DMS 273 (cell line): ENCODE results near the gene EDA2R.

Experiments
- DNase-seq: peaks from one replicate; lab custom pipeline; 2025; ENCODE audit not compliant: unreplicated experiment; lab: John Stamatoyannopoulos, UW

Gene EDA2R, protein sequence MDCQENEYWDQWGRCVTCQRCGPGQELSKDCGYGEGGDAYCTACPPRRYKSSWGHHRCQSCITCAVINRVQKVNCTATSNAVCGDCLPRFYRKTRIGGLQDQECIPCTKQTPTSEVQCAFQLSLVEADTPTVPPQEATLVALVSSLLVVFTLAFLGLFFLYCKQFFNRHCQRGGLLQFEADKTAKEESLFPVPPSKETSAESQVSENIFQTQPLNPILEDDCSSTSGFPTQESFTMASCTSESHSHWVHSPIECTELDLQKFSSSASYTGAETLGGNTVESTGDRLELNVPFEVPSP

DNA sequence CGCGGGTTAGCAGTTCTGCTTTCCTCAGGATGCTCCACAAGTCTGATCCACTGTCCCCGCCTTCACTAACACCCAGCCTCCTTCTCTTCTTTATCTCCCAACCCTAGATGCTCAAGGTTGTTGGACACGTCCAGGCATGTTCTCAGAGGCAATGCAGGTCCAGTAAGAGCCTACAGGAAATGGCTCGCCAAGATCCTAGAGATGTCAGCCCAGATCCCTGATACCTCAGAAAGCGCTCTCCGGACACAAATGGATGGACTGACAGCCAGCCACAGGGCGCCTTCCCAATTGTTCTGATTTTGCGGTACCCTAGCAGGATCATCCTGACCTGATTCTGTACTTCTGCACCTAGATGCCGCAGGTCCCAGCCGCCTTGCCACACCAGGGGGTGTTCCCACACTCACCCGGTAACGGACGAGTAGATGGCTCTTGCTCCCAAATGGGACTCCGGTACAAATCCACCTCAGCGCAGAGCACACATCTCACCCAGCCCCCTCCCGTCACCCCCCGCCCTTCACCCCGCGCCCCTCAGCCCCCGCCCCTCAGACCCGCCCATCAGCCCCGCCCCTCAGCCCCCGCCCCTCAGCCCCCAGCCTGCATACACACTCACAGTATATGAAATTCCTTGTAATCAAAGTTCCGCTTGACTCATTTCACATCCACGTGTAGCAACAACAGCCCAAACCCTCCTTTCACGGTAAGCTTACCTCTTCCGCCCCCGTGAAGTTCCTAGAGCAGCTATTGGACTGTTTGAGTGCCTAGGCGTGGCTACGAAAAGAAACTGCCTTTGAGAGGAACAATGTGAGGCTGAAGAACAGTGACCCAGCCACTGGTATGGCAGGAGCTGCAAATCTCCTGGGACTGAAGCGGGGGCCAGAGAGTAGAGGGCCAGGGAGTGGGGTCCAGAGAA lies at the start of gene EDA2R:
EDA2R (minus strand) TSS at position 488 of the 910 bp plus-strand sequence. CDS start 23,058 bp downstream, outside the sequence.
- no peak for DNase-seq

DNA sequence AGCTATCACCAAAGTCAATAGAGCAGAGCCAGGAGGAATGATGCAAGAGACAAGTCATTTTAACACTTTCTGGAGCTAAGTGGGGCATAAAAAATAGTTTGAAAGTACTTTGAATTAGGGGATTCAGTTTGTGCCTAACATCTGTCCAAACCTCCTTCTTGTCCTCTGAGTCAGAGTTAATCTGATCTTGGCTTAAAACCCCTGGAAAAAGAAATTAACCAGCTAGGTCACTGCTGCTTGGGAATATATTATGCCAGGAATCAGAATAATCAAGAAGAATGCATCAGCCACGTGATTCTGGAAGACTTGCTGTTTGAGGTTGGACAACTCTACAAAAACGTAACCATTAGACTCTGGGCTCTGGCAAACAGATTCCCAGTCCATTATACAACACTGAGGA lies 45.3 kb upstream of the EDA2R start:
- no peak for DNase-seq

DNA sequence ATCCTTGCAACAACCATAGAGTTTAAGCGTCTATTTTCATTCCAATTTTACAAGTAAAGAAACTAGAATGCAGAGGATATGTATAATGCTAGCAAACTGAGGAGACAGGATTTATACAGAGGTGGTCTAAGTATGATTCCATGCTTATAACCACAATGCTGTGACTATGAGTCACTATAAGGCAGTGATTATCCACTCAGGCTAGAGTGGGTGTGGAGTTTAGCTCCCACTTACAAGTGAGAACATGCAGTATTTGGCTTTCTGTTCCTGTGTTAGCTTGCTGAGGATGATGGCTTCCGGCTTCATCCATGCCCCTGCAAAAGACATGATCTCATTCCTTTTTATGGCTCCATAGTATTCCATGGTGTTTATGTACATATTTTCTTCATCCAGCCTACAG lies 41.6 kb upstream of the EDA2R start:
- DNase-seq: no peak

DNA sequence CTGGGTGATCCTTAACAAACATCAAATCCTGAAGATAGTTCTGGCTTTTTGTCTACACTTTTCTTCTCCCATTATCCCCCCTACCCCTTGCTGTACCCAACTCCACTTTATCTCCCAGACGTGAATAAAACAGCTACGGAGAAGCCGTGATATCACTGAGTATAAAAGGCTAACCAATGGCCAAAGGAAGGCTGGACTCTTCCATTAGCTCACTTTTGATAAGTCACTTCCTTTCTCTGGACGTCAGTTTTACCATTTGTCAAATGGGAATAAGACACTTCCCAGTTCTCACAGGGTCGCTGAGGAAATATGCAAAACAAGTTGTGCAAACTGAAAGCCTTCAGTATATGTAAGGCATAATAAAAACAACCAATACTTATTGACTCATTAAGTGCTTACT lies 38.6 kb upstream of the EDA2R start:
- DNase-seq: no peak

DNA sequence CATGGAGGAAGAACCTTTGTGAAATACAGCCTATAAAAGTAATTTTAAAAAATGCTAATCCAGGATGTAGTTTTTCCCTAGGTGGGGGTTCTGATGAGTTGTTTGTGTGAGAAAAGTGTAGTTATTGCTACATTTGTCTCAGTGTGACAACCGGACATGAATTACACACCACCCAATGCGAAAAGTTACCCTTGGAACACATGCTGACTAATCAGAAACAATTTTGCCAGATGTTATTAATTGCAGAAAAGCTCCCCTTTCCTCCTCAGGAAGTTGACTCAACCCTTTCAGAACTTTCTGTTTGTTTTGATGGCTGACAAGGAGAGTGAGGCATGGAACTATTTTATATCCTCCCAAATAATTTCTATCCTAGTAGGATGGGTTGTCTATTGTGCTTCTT lies 38.1 kb upstream of the EDA2R start:
- DNase-seq: no peak

DNA sequence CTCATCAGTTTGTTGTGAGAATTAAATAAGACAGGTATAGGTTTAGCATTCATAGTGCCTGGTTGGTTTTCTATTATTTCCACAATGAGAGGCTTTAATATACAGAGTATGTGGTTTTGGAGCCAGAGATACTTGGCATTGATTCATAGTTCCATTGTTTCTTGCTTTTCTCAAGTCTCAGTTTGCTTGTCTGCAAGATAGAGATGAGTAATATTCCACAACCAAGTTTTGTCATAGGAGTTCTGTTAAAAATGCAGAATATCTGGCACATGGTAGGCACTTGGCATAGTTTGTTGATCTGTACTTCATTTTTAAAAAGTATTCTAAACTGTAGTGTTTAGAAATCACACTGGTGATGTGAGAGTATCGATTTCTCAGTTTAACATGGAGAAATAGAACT lies 37.5 kb upstream of the EDA2R start:
- no peak for DNase-seq

DNA sequence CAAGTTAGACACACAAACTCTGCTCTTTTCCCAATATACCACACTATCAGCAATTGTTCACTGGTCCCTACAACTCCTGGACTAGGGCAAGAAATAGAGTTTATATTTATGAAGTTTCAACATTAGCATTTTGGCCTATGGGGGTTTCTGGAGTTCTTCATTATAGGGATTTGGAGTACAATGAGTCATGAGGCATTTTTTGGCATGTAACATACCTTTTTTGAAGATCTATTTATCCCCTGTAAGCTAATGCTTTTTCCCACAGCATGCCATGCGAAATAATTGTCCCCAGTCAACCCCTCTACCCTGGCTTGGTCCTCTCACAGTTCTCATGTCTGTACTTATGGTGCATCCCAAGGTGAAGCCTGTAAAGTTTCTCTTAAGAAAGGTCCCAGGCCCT lies 36.7 kb upstream of the EDA2R start:
- no peak for DNase-seq

DNA sequence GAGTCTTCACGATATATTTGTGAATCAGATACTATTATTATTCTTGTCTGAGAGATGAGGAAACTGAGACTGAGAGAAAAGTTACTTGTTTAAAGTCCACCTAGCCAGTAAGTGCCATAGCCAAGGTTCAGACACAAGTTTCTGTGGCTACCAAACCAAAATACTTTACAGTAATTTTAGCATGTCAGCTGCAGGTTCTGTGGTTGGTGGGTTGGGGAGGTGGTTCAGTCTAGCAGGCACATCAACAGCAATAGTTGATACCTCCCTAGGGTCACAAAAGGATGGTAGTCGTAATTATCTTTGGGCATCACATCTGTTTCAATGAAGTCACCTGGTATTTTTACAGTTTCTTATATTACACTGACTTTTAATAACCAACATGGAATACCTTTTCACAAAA lies 35.6 kb upstream of the EDA2R start:
- no peak for DNase-seq

DNA sequence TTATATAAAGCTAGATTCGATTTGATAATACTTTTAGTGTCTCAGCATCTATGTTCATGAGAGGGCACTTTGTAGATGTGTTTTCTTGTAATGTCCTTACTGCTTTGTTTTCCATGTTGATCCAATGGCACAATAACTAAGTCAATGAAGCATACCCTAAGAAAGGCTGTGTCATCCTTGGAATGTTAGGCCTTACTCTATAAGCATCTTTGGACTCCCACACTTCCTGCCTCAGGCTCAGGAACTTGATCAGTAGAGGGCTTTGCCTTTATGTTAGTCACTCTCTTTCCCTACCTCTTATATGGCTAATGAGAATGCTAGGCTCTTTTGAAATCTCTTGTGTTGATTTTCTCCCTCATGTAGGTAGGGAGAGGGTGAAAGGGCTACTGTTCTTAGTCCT lies 33.2 kb upstream of the EDA2R start:
- no peak for DNase-seq

DNA sequence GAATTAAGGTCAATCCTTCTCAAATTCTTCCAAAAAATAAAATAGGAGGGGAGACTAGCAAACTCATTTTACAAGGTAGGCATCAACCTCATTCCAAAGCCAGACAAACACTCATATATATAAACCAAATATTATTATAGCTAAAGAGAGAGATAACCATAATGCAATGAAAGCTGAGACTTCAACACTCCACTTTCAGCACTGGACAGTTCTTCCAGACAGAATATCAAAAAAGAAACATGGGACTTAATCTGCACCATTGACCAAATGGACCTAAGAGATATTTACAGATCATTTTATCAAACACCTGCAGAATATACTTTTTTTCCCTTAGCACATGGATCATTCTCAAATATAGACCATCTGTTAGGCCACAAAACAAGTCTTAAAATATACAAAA lies 15.5 kb upstream of the EDA2R start:
- DNase-seq: no peak

DNA sequence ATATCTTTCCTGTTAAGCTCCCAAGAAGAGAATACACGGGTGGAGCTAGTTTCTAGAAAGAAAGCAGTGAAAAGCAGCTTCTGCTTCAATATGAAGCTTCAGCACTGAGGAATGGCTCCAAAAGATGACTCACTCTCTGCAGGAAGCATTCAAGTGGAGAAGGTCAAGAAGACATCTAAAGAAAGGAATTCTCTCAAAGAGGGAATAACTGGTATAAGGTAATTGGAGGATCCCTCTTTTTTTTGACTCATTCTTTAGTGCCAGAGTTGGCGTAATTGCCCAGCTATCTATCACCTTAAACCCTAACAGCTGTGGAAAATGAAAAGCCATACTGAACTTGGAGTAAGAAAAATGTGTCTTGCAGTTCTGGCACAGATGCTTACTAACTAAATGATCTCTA lies 3.5 kb downstream of the EDA2R start:
- no peak for DNase-seq

DNA sequence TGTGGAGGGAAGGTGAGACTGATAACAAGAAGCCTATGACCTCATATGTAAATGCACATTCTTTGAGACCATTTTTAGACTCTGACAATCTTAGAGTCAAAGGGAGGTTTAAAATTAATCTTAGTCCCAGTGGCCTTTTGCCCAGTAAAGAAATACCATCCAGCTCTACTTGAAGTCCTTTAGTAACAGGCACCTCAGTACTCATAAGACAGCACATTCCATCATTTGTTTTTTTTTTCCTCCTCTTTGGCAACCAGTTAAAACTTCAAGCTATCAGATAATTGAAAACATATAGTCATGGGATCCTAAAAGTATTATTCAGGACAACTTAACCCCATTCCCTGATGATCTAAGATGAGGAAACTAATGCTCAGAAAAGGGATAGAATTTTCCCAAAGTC lies 4.6 kb downstream of the EDA2R start:
- no peak for DNase-seq

DNA sequence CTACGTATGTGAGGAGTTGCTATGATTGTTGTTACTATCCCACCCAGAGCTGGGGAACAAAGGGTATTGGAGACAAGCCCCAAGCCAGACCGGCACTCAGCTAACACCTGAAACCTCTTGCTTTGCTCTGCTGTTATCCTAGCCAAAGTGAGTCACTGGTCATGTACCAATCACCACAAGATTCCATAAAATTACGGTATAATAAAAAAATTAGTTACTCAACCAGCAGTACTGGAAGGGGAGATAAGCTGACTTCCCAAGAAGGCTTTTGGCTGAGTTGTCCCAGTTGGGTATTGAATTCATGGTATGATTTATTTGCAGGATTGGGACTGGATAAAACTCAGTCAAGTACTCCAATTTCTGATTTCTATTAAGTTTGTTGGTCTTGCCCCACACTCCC lies 5.3 kb downstream of the EDA2R start:
- no peak for DNase-seq

DNA sequence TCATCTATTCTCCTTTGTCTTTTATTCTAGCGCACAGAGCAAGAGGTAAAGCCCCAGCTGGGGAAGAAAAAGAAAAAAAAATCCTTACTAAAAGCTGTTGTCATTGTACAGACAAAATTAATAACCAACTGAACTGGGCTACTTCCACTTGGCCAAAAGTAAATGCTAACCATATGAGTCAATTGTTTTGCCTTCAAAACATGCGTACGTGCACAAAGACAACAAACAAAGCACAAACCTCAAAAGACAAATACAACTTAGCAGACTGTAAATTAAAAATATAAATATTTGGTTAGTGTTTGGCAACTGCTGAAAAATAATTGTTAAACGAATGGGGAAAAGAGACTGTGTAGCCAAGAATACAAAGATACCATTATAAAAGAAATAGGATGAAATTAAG lies 5.9 kb downstream of the EDA2R start:
- no peak for DNase-seq

DNA sequence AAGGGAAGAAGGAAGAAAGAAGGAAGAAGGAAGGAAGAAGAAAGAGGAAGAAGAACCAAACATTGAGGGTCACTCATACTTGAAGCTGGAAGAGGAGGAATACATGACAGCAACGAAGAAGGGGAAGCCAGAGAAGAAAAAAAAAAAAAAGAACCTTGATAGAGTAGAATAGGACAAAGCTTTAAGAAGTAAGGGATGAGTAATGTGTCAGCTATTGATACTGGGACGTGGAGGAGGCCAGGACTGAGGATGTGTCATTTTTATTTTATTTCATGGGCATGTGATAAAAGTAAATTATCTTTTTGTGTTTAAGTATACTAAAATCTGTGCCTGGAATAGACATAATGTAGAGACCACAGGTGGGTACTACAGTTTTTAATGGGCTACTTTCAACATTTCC lies 6.4 kb downstream of the EDA2R start:
- DNase-seq: no peak

DNA sequence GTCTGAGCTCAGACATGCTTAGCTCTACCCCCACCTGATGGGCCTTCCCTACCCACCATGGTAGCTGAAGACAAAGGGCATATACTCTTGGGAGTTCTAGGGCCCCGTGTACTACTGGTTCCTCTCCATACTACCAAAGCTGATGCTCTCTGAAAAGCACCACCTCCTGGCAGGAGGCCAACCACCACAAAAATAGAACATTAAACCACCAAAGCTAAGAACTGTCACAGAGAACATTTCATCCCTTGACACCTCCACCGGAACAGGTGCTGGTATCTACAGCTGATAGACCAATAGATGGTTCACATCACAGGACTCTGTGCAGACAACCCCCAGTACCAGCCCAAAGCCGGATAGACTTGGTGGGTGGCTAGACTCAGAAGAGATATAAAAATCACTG lies 13.4 kb downstream of the EDA2R start:
- no peak for DNase-seq

DNA sequence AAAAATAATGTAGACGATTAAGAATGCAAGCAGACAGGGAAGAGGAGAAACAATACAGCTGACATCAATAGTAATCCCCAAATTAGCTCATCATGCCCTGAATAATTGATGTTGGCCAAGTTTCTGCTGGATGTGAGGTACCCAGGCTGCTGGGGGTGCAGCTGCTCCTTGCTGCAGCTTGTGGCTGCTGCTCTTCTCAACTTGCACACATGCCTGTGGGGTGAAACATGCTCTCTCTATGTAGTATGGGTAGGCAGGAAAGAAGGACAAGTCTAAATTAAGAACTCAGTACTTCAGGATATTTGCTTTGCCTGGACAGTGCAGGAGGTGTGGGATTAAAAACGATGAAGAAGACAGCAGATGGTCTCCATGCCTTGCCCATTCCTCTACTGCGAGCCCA lies 16.7 kb downstream of the EDA2R start:
- DNase-seq: no peak

DNA sequence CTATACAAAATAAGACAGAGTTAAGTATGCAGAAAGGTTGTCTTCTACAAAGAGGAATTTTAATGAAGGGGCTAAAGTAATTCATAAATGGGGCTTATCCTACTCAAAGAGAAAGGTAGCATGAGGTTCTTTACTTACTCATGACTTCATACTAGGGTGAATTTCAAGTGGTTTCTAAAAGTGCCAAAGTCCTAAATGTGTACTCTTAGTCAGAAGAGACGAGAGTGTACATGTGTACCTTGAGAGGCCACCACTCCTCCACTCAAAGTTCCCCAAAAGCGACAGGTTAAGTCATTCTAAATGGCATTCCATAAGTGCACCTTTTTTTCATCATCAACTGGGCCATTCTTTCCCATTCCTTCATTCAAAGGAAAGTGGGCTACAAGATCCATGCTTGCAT lies 21.9 kb downstream of the EDA2R start:
- DNase-seq: no peak

DNA sequence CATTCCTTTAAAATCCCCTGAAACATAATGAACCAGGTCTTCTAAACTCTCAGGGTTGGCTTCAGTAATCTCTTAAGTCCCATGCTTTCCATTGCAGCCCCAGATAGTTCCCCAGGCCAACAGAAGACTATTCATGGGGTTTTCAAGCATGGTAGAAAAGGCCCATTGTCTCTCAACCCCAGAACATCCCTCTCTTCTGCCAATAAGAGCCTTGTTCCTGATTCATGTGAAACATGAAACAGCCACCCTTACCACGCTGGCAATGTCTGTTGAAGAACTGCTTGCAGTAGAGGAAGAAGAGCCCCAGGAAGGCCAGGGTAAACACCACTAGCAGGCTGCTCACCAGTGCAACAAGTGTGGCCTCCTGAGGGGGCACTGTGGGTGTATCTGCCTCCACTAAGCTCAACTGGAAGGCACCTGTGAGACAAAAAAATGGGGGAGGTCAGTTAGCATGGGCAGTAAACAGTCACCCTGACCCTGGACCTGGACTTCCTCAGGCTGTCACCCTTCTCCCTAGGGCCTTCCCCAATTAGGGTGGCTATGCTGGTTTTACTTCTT lies 36.4 kb downstream of the EDA2R start:
- DNase-seq: no peak

DNA sequence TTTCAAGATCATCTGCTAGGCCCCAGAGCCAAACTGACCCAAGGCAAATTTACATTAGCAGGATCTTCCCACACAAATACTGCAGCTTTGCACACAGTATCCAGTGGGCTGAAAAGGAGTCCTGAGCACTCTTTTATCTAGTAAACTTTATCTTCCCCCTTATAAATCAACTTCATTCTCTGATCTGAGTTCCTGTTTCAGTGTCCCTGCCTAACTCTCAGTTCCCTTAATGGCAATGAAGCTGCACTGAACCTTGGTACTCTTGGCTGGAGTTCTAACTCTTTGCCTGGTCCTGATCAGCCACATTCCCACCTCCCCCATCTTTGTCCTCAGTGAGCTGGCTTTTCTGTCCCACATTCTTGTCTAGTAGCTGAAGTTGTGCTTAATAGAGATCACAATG lies 37.4 kb downstream of the EDA2R start:
- DNase-seq: no peak

DNA sequence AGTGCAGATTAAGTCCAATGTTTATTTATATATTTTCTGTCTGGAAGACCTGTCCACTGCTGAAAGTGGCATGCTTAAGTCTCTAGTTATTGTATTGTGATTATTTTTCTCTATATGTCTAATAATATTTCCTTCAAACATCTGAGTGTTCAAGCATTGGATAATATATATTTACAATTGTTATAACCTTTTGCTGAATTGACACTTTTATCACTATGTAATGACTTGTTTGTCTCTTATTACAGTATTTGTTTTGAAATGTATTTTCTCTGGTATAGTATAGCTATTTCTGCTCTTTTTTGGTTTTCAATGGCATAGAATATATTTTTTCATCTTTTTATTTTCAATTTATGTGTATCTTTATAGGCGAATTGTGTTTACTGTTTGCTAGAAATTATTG lies 59.7 kb downstream of the EDA2R start:
- no peak for DNase-seq

DNA sequence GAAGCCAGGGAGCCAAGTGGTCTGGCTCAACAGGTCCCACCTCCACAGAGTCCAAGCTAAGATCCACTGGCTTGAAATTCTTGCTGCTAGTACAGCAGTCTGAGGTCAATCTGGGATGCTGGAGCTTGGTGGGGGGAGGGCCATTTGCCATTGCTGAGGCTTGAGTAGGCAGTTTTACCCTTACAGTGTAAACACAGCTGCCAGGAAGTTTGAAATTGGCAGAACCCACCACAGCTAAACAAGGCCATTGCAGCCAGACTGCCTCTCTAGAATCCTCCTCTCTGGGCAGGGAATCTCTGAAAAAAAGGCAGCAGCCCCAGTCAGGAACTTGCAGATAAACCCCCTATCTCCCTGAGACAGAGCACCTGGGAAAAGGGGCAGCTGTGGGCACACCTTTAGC lies 84.9 kb downstream of the EDA2R start:
- DNase-seq: no peak
